GM13976 (cell line): ENCODE results near the gene ZNF488.
"Not testable (repeated sequence)": the region's sequence is repeated elsewhere in the genome, so short reads cannot be mapped to it uniquely, and the experiment has no call there.

Source experiments
- DNase-seq: peaks from one replicate; pipeline ENCODE4 v3.0.0; 2012; ENCODE audit warnings: low spot score
- CTCF ChIP-seq: IDR thresholded peaks from 2 replicates; pipeline ENCODE4 v1.5.1; 2012; ENCODE audit warnings: borderline replicate concordance, mild to moderate bottlenecking; ENCODE audit not compliant: insufficient read depth; ENCODE audit errors: extremely low read depth, missing control alignments, control extremely low read depth
- in situ Hi-C: fragments of 300-500 bp; cut with MboI; formaldehyde crosslinking; loops from one replicate; pipeline ENCODE4 v1.12.0; 2022; ENCODE audit warnings: low sequenced_read_pairs, mixed read lengths, inconsistent platforms; ENCODE audit not compliant: unreplicated experiment

ZNF488 gene

GRCh38 chr10:47401210-47401609 lies 17.1 kb upstream of the ZNF488 start:
- DNase-seq: no peak
- TF ChIP-seq CTCF: no peak
- in situ Hi-C loops: no loop called here

- in situ Hi-C loops: no loop called here
- DNase-seq: no peak
- TF ChIP-seq CTCF: no peak
Observed at GRCh38 chr10:47400786-47401185, 16.7 kb upstream of the ZNF488 start.

GRCh38 chr10:47400251-47400650 lies 16.2 kb upstream of the ZNF488 start:
- in situ Hi-C loops: no loop called here
- peak; percentile 1 for DNase-seq
- TF ChIP-seq CTCF: no peak

- no peak for TF ChIP-seq CTCF
- in situ Hi-C loops: no loop called here
Observed at GRCh38 chr10:47397256-47397655, 13.2 kb upstream of the ZNF488 start.

GRCh38 chr10:47396311-47396717 lies 12.2 kb upstream of the ZNF488 start:
- in situ Hi-C loops: no loop called here
- no peak for DNase-seq
- no peak for TF ChIP-seq CTCF

More at GRCh38 chr10:47397256-47397655, 13.2 kb upstream of the ZNF488 start:
- DNase-seq: no peak

GRCh38 chr10:47389619-47390018 lies 5.5 kb upstream of the ZNF488 start:
- TF ChIP-seq CTCF: no peak
- DNase-seq: no peak
- in situ Hi-C loops: loop anchor here (10.0 kb wide), 1 partner anchor 1105 kb away; the partner anchor contains the start of gene ANTXRL

- no peak for TF ChIP-seq CTCF
- in situ Hi-C loops: loop anchor here (10.0 kb wide), 1 partner anchor 1104 kb away; the partner anchor contains the start of gene ANTXRL
- DNase-seq: no peak
Observed at GRCh38 chr10:47388879-47389278, 4.8 kb upstream of the ZNF488 start.

- DNase-seq: not testable (repeated sequence)
- in situ Hi-C loops: loop anchor here (10.0 kb wide), 1 partner anchor 1101 kb away; the partner anchor contains the start of gene ANTXRL
Observed at GRCh38 chr10:47386104-47386503, 2.0 kb upstream of the ZNF488 start.
